Keratinocyte (primary cell): ENCODE measurements around the gene JRKL. TPM values are rescaled to one million over a fixed set of nuclear protein-coding genes. Genes with fewer than 3 reads are reported as not detected.

Source experiments
- DNase-seq: peaks from one replicate; pipeline ENCODE4 v3.0.0-alpha.2; 2011; ENCODE audit warnings: low read depth, missing footprints, low spot score
- FAIRE-seq: peaks from 2 replicates; lab custom pipeline; 2011; peaks lifted over from hg19 to GRCh38; lab: Jason Lieb, UNC
- H2AFZ ChIP-seq: 2 replicates; pipeline ENCODE4 v1.6.0; 2012; ENCODE audit warnings: low read length, control low read depth, inconsistent platforms; ENCODE audit not compliant: control insufficient read depth
- H3K27ac ChIP-seq: 2 replicates; pipeline ENCODE4 v1.5.1; 2011; ENCODE audit warnings: low read length; ENCODE audit not compliant: control insufficient read depth, insufficient read depth
- H3K27me3 ChIP-seq: 3 replicates; pipeline ENCODE4 v1.6.0; 2011; ENCODE audit warnings: low read length; ENCODE audit not compliant: control insufficient read depth, insufficient read depth; ENCODE audit errors: extremely low read depth
- H3K36me3 ChIP-seq, 2 experiments: 2 replicates in 1 of 2; 3 replicates in 1 of 2; pipeline ENCODE4 v1.5.1; 2011; ENCODE audit warnings: low read length in 2 of 2, mild to moderate bottlenecking in 1 of 2; ENCODE audit not compliant: control insufficient read depth in 2 of 2, insufficient read depth in 2 of 2; ENCODE audit errors: extremely low read depth in 1 of 2
- H3K4me1 ChIP-seq: 3 replicates; pipeline ENCODE4 v1.5.1; 2011; ENCODE audit warnings: low read length; ENCODE audit not compliant: control insufficient read depth, insufficient read depth; ENCODE audit errors: extremely low read depth
- H3K4me2 ChIP-seq: 3 replicates; pipeline ENCODE4 v1.6.0; 2011; ENCODE audit warnings: low read depth, low read length; ENCODE audit not compliant: control insufficient read depth, insufficient read depth; ENCODE audit errors: extremely low read depth
- H3K4me3 ChIP-seq, 3 experiments: fragments of 200-600 bp in 1 of 3; sonication (generic) in 1 of 3; 2 replicates in 2 of 3; 3 replicates in 1 of 3; pipeline ENCODE4 v1.5.1; 2011 to 2016; ENCODE audit warnings: low read length in 3 of 3, mild to moderate bottlenecking in 3 of 3, control low read depth in 2 of 3, inconsistent platforms in 1 of 3, low read depth in 1 of 3, mixed read lengths in 1 of 3, mixed run types in 1 of 3, moderate library complexity in 1 of 3; ENCODE audit not compliant: control insufficient read depth in 2 of 3, insufficient read depth in 2 of 3; ENCODE audit errors: extremely low read depth in 1 of 3
- H3K79me2 ChIP-seq: 2 replicates; pipeline ENCODE4 v1.6.0; 2012; ENCODE audit warnings: low read length; ENCODE audit not compliant: control insufficient read depth, insufficient read depth
- H3K9ac ChIP-seq: 3 replicates; pipeline ENCODE4 v1.6.0; 2011; ENCODE audit warnings: low read length; ENCODE audit not compliant: control insufficient read depth, insufficient read depth; ENCODE audit errors: extremely low read depth
- H3K9me1 ChIP-seq: 3 replicates; pipeline ENCODE4 v1.6.0; 2011; ENCODE audit warnings: low read length; ENCODE audit not compliant: control insufficient read depth, insufficient read depth; ENCODE audit errors: extremely low read depth
- H3K9me3 ChIP-seq: 2 replicates; pipeline ENCODE4 v1.5.1; 2012; ENCODE audit warnings: low read depth, low read length; ENCODE audit not compliant: control insufficient read depth
- H4K20me1 ChIP-seq: 3 replicates; pipeline ENCODE4 v1.6.0; 2011; ENCODE audit warnings: low read length; ENCODE audit not compliant: control insufficient read depth, insufficient read depth; ENCODE audit errors: extremely low read depth
- CTCF ChIP-seq, 3 experiments: IDR thresholded peaks in 1 of 3; conservative IDR thresholded peaks in 1 of 3; optimal IDR thresholded peaks in 1 of 3; 2 replicates in 2 of 3; 3 replicates in 1 of 3; pipeline versions ENCODE3 to v1.5.1; 2011; ENCODE audit warnings: low read length in 3 of 3, mild to moderate bottlenecking in 3 of 3, moderate library complexity in 2 of 3, control low read depth in 1 of 3, inconsistent platforms in 1 of 3; ENCODE audit not compliant: insufficient read depth in 2 of 3; ENCODE audit errors: extremely low read depth in 1 of 3
- EZH2 ChIP-seq: IDR thresholded peaks from one replicate; pipeline ENCODE4 v1.6.1; 2012; ENCODE audit warnings: inconsistent platforms, mild to moderate bottlenecking, low read length, moderate library complexity
- dilution Hi-C: fragments of 300-500 bp; cut with MboI; formaldehyde crosslinking; loops from one replicate; pipeline ENCODE4 v1.7.0; 2020; ENCODE audit warnings: low sequenced_read_pairs; ENCODE audit not compliant: extremely low pct_ligation_motif_present
- polyA plus RNA-seq, 5 experiments: library from polyadenylated mRNA; depleted of rRNA in 3 of 5; stranded (reverse) in 3 of 5; stranded (forward) in 1 of 5; unstranded in 1 of 5; fragments of >200 nt; gene quantifications; 1 replicate in 1 of 5; 2 replicates in 3 of 5; 3 replicates in 1 of 5; pipeline versions ENCODE4 v1.2.1 to v1.2.3, GENCODE V29; 2011 to 2012; ENCODE audit warnings: missing spikeins in 2 of 5, low read depth in 1 of 5, low replicate concordance in 1 of 5

Gene JRKL
- polyA plus RNA-seq, 1 donor (not counting 4 experiments of a cell fraction or from before 2014, with no cell fraction given) = 6.9 TPM

- Histone ChIP-seq H3K4me1 (peaks cover 48% of the 10 kb centered on the region), H3K9me3 (no peaks in the 10 kb centered on the region), H3K79me2 (peaks cover 46% of the 10 kb centered on the region), H4K20me1 (no peaks in the 10 kb centered on the region), H3K36me3 (no peaks in the 10 kb centered on the region), H3K27me3 (no peaks in the 10 kb centered on the region), H2AFZ (peak overlapping the region; percentile 49), H3K9me1 (no peaks in the 10 kb centered on the region), H3K4me2 (peak overlapping the region; percentile 100), H3K9ac (peak overlapping the region; percentile 77), H3K4me3 (peak overlapping the region; percentile 58 to 89 (median 80)), H3K27ac (peak overlapping the region; percentile 81)
- no peak for DNase-seq
- no peak for FAIRE-seq
- TF ChIP-seq CTCF (optimal IDR thresholded peaks at IDR 0.05 in 1 of 3, IDR thresholded peaks at IDR 0.05 in 1 of 3, conservative IDR thresholded peaks at IDR 0.05 in 1 of 3; ENCODE audit: extremely low read depth in 1 of 3, insufficient read depth in 2 of 3, low read length in 3 of 3) (peak; percentile 35 to 57 (median 47)), EZH2 (no peak)
- dilution Hi-C loops = no loop called here
Measured at GRCh38 chr11:96341211-96342013, 48.4 kb upstream of the JRKL start.

- FAIRE-seq = no peak
- no peaks in the 10 kb centered on the region for H3K36me3 ChIP-seq
- no peak for DNase-seq
- H3K79me2 ChIP-seq = peaks cover 43% of the 10 kb centered on the region
- H3K27me3 ChIP-seq = no peaks in the 10 kb centered on the region
- peak overlapping the region; percentile 100 for H3K4me2 ChIP-seq
- no peaks in the 10 kb centered on the region for H4K20me1 ChIP-seq
- H3K27ac ChIP-seq = peak overlapping the region; percentile 81
- peak overlapping the region; percentile 58 to 89 (median 80) for H3K4me3 ChIP-seq
- peak overlapping the region; percentile 77 for H3K9ac ChIP-seq
- dilution Hi-C loops = no loop called here
- no peaks in the 10 kb centered on the region for H3K9me1 ChIP-seq
- H2AFZ ChIP-seq = peak overlapping the region; percentile 69
- TF ChIP-seq CTCF (optimal IDR thresholded peaks at IDR 0.05 in 1 of 3, IDR thresholded peaks at IDR 0.05 in 1 of 3, conservative IDR thresholded peaks at IDR 0.05 in 1 of 3; ENCODE audit: extremely low read depth in 1 of 3, insufficient read depth in 2 of 3, low read length in 3 of 3) = no peak
- no peak for TF ChIP-seq EZH2
- H3K9me3 ChIP-seq = no peaks in the 10 kb centered on the region
- peaks cover 48% of the 10 kb centered on the region for H3K4me1 ChIP-seq
Measured at GRCh38 chr11:96342014-96342960, 47.5 kb upstream of the JRKL start.
